IMR-90 (cell line): ENCODE results near the gene SCCPDH. TPM values are rescaled to one million over a fixed set of nuclear protein-coding genes. Genes with fewer than 3 reads are reported as not detected.

Source experiments
- ATAC-seq: fragments of 200-7000 bp; cut with Tn5 transposase; 2 replicates; pipeline ENCODE4 v1.9.1; 2020; ENCODE audit warnings: low read depth, mild to moderate bottlenecking, moderate library complexity
- BruUV-seq: library from RNA; stranded (reverse); fragments of 400-500 nt; replicated peaks from 2 replicates; lab custom pipeline; 2021; lab: Mats Ljungman, UMichigan
- CTCF ChIA-PET: fragments of 300-600 bp; formaldehyde crosslinking; extraction: SDS; loops from one replicate; lab custom pipeline; 2021; ENCODE audit warnings: antibody characterized with exemption; lab: Yijun Ruan, JAX
- POLR2A ChIA-PET: fragments of 300-600 bp; sonication (Branson Sonifier 250); formaldehyde crosslinking; loops from one replicate; lab custom pipeline; 2022; ENCODE audit warnings: antibody characterized with exemption; ENCODE audit not compliant: unreplicated experiment; lab: Charles Lee
- DNase-seq: peaks from one replicate; pipeline ENCODE4 v3.0.0; 2013
- H2AFZ ChIP-seq: replicated peaks from 2 replicates; pipeline ENCODE3; 2013; ENCODE audit warnings: low read length, mild to moderate bottlenecking; ENCODE audit not compliant: poor library complexity
- H2AK5ac ChIP-seq: 2 replicates; pipeline ENCODE4 v1.6.1; 2013; ENCODE audit warnings: low read depth, low read length, inconsistent platforms
- H2AK9ac ChIP-seq: replicated peaks from 2 replicates; pipeline ENCODE3; 2013; ENCODE audit warnings: mild to moderate bottlenecking, low read depth, low read length, moderate library complexity; ENCODE audit not compliant: poor library complexity
- H2BK120ac ChIP-seq: 2 replicates; pipeline ENCODE4 v1.6.1; 2013; ENCODE audit warnings: low read depth, low read length, inconsistent platforms
- H2BK15ac ChIP-seq: 3 replicates; pipeline ENCODE4 v1.6.1; 2013; ENCODE audit warnings: low read depth, low read length, inconsistent platforms
- H2BK20ac ChIP-seq: 2 replicates; pipeline ENCODE4 v1.6.1; 2013; ENCODE audit warnings: low read depth, mild to moderate bottlenecking, inconsistent platforms, low read length, moderate library complexity
- H2BK5ac ChIP-seq: 2 replicates; pipeline ENCODE4 v1.6.1; 2013; ENCODE audit warnings: mild to moderate bottlenecking, low read depth, low read length, inconsistent platforms; ENCODE audit not compliant: poor library complexity, severe bottlenecking
- H3K14ac ChIP-seq: replicated peaks from 2 replicates; pipeline ENCODE4 v1.6.1; 2013; ENCODE audit warnings: low read depth, low read length, inconsistent platforms
- H3K18ac ChIP-seq: 2 replicates; pipeline ENCODE4 v1.6.1; 2013; ENCODE audit warnings: low read depth, low read length, control low read depth
- H3K23ac ChIP-seq: 2 replicates; pipeline ENCODE4 v1.6.1; 2013; ENCODE audit warnings: low read depth, low read length, inconsistent platforms
- H3K27ac ChIP-seq: 2 replicates; pipeline ENCODE4 v1.5.1; 2013; ENCODE audit warnings: mild to moderate bottlenecking, control low read depth, low read length; ENCODE audit not compliant: insufficient read depth
- H3K27me3 ChIP-seq: 2 replicates; pipeline ENCODE4 v1.6.1; 2013; ENCODE audit warnings: low read length; ENCODE audit not compliant: control insufficient read depth, insufficient read depth
- H3K36me3 ChIP-seq: 2 replicates; pipeline ENCODE4 v1.6.1; 2013; ENCODE audit warnings: low read length, mixed read lengths; ENCODE audit not compliant: control insufficient read depth, insufficient read depth
- H3K4ac ChIP-seq: 2 replicates; pipeline ENCODE4 v1.6.1; 2013; ENCODE audit warnings: low read depth, low read length, inconsistent platforms
- H3K4me1 ChIP-seq: 2 replicates; pipeline ENCODE4 v1.6.1; 2013; ENCODE audit warnings: low read length, mixed read lengths; ENCODE audit not compliant: control insufficient read depth, insufficient read depth
- H3K4me2 ChIP-seq: 2 replicates; pipeline ENCODE4 v1.6.1; 2013; ENCODE audit warnings: low read depth, mild to moderate bottlenecking, control low read depth, low read length, moderate library complexity
- H3K4me3 ChIP-seq: 2 replicates; pipeline ENCODE4 v1.5.1; 2013; ENCODE audit warnings: low read depth, mild to moderate bottlenecking, control low read depth, low read length, moderate library complexity; ENCODE audit not compliant: insufficient read depth
- H3K56ac ChIP-seq: 2 replicates; pipeline ENCODE4 v1.6.1; 2013; ENCODE audit warnings: low read length, inconsistent platforms; ENCODE audit not compliant: insufficient read depth; ENCODE audit errors: extremely low read depth
- H3K79me1 ChIP-seq, 2 experiments: 2 replicates each; pipeline ENCODE4 v1.6.1; 2013; ENCODE audit warnings: low read length in 2 of 2, inconsistent platforms in 1 of 2, low read depth in 1 of 2
- H3K9ac ChIP-seq: 2 replicates; pipeline ENCODE4 v1.6.1; 2013; ENCODE audit warnings: low read depth, low read length, control low read depth
- H3K9me1 ChIP-seq: 2 replicates; pipeline ENCODE4 v1.6.1; 2013; ENCODE audit warnings: low read length, inconsistent platforms; ENCODE audit not compliant: insufficient read depth
- H3K9me3 ChIP-seq: 2 replicates; pipeline ENCODE4 v1.6.1; 2013; ENCODE audit warnings: low read length; ENCODE audit not compliant: control insufficient read depth, insufficient read depth
- H4K20me1 ChIP-seq: 2 replicates; pipeline ENCODE4 v1.6.1; 2013; ENCODE audit warnings: low read length, inconsistent platforms; ENCODE audit not compliant: insufficient read depth
- H4K5ac ChIP-seq: 2 replicates; pipeline ENCODE4 v1.6.1; 2013; ENCODE audit warnings: mild to moderate bottlenecking, low read depth, low read length, control low read depth
- H4K8ac ChIP-seq, 2 experiments: 2 replicates each; pipeline ENCODE4 v1.6.1; 2013; ENCODE audit warnings: low read depth in 2 of 2, low read length in 2 of 2, control low read depth in 1 of 2, inconsistent platforms in 1 of 2
- H4K91ac ChIP-seq: 2 replicates; pipeline ENCODE4 v1.6.1; 2013; ENCODE audit warnings: low read depth, low read length, inconsistent platforms; ENCODE audit not compliant: insufficient read depth
- BHLHE40 ChIP-seq: fragments of 150-350 bp; IDR thresholded peaks from 2 replicates; pipeline ENCODE4 v1.6.1; 2016; ENCODE audit warnings: mild to moderate bottlenecking, low read depth, low read length
- CEBPB ChIP-seq: IDR thresholded peaks from 2 replicates; pipeline ENCODE4 v1.6.1; 2012; ENCODE audit warnings: low read depth, low read length, improper control_type of control experiment
- CHD1 ChIP-seq: IDR thresholded peaks from 2 replicates; pipeline ENCODE4 v1.6.1; 2012; ENCODE audit warnings: low read depth, low read length, improper control_type of control experiment
- CTCF ChIP-seq: conservative IDR thresholded peaks from 2 replicates; pipeline ENCODE4 v1.5.1; 2012; ENCODE audit warnings: mild to moderate bottlenecking, low read depth, low read length, improper control_type of control experiment
- ELK1 ChIP-seq: fragments of 150-350 bp; IDR thresholded peaks from 2 replicates; pipeline ENCODE4 v1.6.1; 2016; ENCODE audit warnings: low read depth, mild to moderate bottlenecking, low read length, moderate library complexity, borderline replicate concordance
- FOS ChIP-seq: fragments of 150-350 bp; IDR thresholded peaks from 2 replicates; pipeline ENCODE4 v1.6.1; 2016; ENCODE audit warnings: low read depth, low read length
- MAFK ChIP-seq: IDR thresholded peaks from 2 replicates; pipeline ENCODE4 v1.6.1; 2012; ENCODE audit warnings: low read depth, low read length, improper control_type of control experiment
- MAZ ChIP-seq: IDR thresholded peaks from 2 replicates; pipeline ENCODE4 v1.6.1; 2012; ENCODE audit warnings: low read depth, mild to moderate bottlenecking, low read length, improper control_type of control experiment, moderate library complexity, borderline replicate concordance
- MXI1 ChIP-seq: IDR thresholded peaks from 2 replicates; pipeline ENCODE4 v1.6.1; 2012; ENCODE audit warnings: low read depth, mild to moderate bottlenecking, low read length, moderate library complexity, borderline replicate concordance
- NFE2L2 ChIP-seq: fragments of 150-350 bp; IDR thresholded peaks from 2 replicates; pipeline ENCODE4 v1.6.1; 2016; ENCODE audit warnings: low read depth, mild to moderate bottlenecking, low read length
- POLR2A ChIP-seq: IDR thresholded peaks from 2 replicates; pipeline ENCODE4 v1.6.1; 2012; ENCODE audit warnings: mild to moderate bottlenecking, low read depth, low read length
- RAD21 ChIP-seq: IDR thresholded peaks from 2 replicates; pipeline ENCODE4 v1.6.1; 2012; ENCODE audit warnings: low read length, improper control_type of control experiment
- RCOR1 ChIP-seq: IDR thresholded peaks from 2 replicates; pipeline ENCODE4 v1.6.1; 2012; ENCODE audit warnings: mild to moderate bottlenecking, low read length, improper control_type of control experiment; ENCODE audit not compliant: insufficient replicate concordance
- RFX5 ChIP-seq: IDR thresholded peaks from 2 replicates; pipeline ENCODE4 v1.8.0; 2012; ENCODE audit warnings: low read depth, mild to moderate bottlenecking, low read length, moderate library complexity
- SMC3 ChIP-seq: fragments of 150-350 bp; IDR thresholded peaks from 2 replicates; pipeline ENCODE4 v1.6.1; 2016; ENCODE audit warnings: low read depth, mild to moderate bottlenecking, antibody characterized with exemption, low read length, moderate library complexity
- USF2 ChIP-seq: fragments of 150-350 bp; IDR thresholded peaks from 2 replicates; pipeline ENCODE4 v1.6.1; 2017; ENCODE audit warnings: mild to moderate bottlenecking, antibody characterized with exemption, low read length, low read depth
- WGBS, 2 experiments: methylation state at CpG; one replicate each; pipeline versions ENCODE4 v1.1.5 to v1.1.7; 2013; ENCODE audit warnings: missing lambda C conversion rate in 2 of 2; ENCODE audit not compliant: insufficient read length in 1 of 2; ENCODE audit errors: extremely low coverage in 2 of 2; 5-methylcytosine and 5-hydroxymethylcytosine counted together
- dilution Hi-C: fragments of 300-500 bp; cut with HindIII; formaldehyde crosslinking; loops from one replicate; pipeline ENCODE4 v1.14.3; 2018; ENCODE audit warnings: low sequenced_read_pairs; ENCODE audit not compliant: unreplicated experiment
- in situ Hi-C: fragments of 300-500 bp; cut with MboI; formaldehyde crosslinking; loops from 3 replicates; pipeline ENCODE4 v1.14.3; 2019; ENCODE audit warnings: low sequenced_read_pairs, inconsistent platforms, mixed read lengths
- intact Hi-C: fragments of 100-400 bp; cut with micrococcal nuclease; formaldehyde crosslinking; loops from 2 replicates; pipeline ENCODE4 v1.10.0; 2022
- polyA plus RNA-seq, 3 experiments: library from polyadenylated mRNA; depleted of rRNA; stranded (reverse); fragments of >200 nt; gene quantifications; 2 replicates each; pipeline ENCODE4 v1.2.3, GENCODE V29; 2012; ENCODE audit warnings: low replicate concordance in 1 of 3
- total RNA-seq: library from RNA; depleted of rRNA; stranded (reverse); fragments of >200 nt; gene quantifications from 2 replicates; pipeline ENCODE4 v1.2.3, GENCODE V29; 2012

The SCCPDH gene
- total and polyA plus RNA-seq, 2 of the 4 experiments (the other 2 are of a cell fraction) = 26.9 to 37.8 TPM

DNA sequence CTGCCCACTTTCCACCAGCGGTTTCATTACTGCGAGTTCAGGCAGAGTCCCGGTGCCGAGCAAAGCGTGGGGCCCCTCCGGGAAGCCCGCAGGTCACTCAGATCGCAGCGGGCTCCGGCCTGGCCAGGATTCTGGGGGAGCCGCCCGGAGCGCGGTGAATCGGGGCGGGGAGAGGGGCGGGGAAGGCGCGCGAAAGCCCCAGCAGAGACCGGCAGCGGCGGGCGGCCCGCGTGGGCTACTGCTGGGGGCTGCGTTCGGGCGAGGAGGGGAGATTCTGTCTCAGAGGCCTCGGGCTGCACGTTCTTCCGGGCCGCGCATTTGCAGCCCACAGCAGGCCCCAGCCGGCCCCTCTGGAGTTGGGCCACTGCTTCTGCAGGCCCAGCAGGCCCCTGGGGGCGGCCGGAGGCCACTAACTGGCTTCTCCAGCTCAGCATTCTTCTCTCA lies 64.7 kb downstream of the SCCPDH start:
- Histone ChIP-seq H2BK20ac (no peak overlapping the region), H4K5ac (no peak overlapping the region; the same call in 1 of the 2 replicates), H3K18ac (no peak overlapping the region), H2BK15ac (no peak overlapping the region), H4K8ac (peak overlapping the region in 1 of 2 experiments; percentile 9; a peak in 3 of 4 replicates), H3K14ac (no peak overlapping the region), H3K36me3 (no peaks in the 10 kb centered on the region), H3K9me1 (no peaks in the 10 kb centered on the region), H2BK120ac (no peak overlapping the region), H2AFZ (peak overlapping the region; percentile 78), H3K56ac (no peak overlapping the region), H3K4me2 (peak overlapping the region; percentile 10; the same call in 1 of the 2 replicates), H3K4me3 (no peak overlapping the region), H4K20me1 (no peaks in the 10 kb centered on the region), H3K23ac (no peak overlapping the region), H2BK5ac (no peak overlapping the region), H3K27me3 (no peaks in the 10 kb centered on the region), H3K79me1 (no peaks in the 10 kb centered on the region), H3K9me3 (peaks cover 5% of the 10 kb centered on the region; the same call in 1 of the 2 replicates), H3K4ac (no peak overlapping the region), H4K91ac (no peak overlapping the region), H2AK5ac (no peak overlapping the region), H3K27ac (no peak overlapping the region), H3K4me1 (peaks cover 3% of the 10 kb centered on the region; the same call in 1 of the 2 replicates), H3K9ac (peak overlapping the region; percentile 58), H2AK9ac (no peak overlapping the region)
- no peak for DNase-seq
- intact Hi-C loops = no loop called here
- peak; percentile 48 for ATAC-seq
- 30% methylated on average over 9 of the region's 37 CpGs; no CpG with 5 or more reads in 1 of the 2 experiments for WGBS, 2 experiments
- CTCF ChIA-PET = no interaction called here
- POLR2A ChIA-PET = no interaction called here
- no peak for TF ChIP-seq RAD21
- no peak for TF ChIP-seq CTCF
- TF ChIP-seq POLR2A = no peak
- TF ChIP-seq MXI1 = no peak
- TF ChIP-seq USF2 = no peak
- TF ChIP-seq ELK1 = no peak
- no peak for TF ChIP-seq BHLHE40
- no peak for TF ChIP-seq CEBPB
- no peak for TF ChIP-seq RCOR1
- TF ChIP-seq SMC3 = no peak
- no peak for TF ChIP-seq MAZ
- TF ChIP-seq FOS = no peak
- TF ChIP-seq CHD1 = no peak
- no peak for TF ChIP-seq MAFK
- TF ChIP-seq NFE2L2 = no peak
- no peak for TF ChIP-seq RFX5
- in situ Hi-C loops = no loop called here
- no TSS peak for BruUV-seq
- dilution Hi-C loops = no loop called here
